Muscle layer of duodenum (tissue), 2 donors: ENCODE results near the gene KIF2A.

Source experiments
- H3K27ac ChIP-seq: one replicate; pipeline ENCODE4 v1.7.0; 2013; ENCODE audit warnings: mild to moderate bottlenecking, low read length
- H3K27me3 ChIP-seq: one replicate; pipeline ENCODE4 v1.7.0; 2013; ENCODE audit warnings: low read depth, mild to moderate bottlenecking, control low read depth, low read length
- H3K36me3 ChIP-seq, 2 donors: one replicate each; pipeline ENCODE4 v1.7.0; 2013; ENCODE audit warnings: low read length in 2 of 2, control low read depth in 1 of 2, mild to moderate bottlenecking in 1 of 2; ENCODE audit not compliant: insufficient read depth in 2 of 2, control insufficient read depth in 1 of 2
- H3K4me1 ChIP-seq, 2 donors: one replicate each; pipeline ENCODE4 v1.7.0; 2013; ENCODE audit warnings: low read length in 2 of 2, mild to moderate bottlenecking in 2 of 2, control low read depth in 1 of 2, moderate library complexity in 1 of 2; ENCODE audit not compliant: insufficient read depth in 2 of 2, control insufficient read depth in 1 of 2
- H3K4me3 ChIP-seq, 2 donors: one replicate each; pipeline ENCODE4 v1.7.0; 2013; ENCODE audit warnings: low read length in 2 of 2, low read depth in 1 of 2, mild to moderate bottlenecking in 1 of 2
- H3K9me3 ChIP-seq, 2 donors: one replicate each; pipeline ENCODE4 v1.7.0; 2013; ENCODE audit warnings: low read length in 2 of 2, control low read depth in 1 of 2, mild to moderate bottlenecking in 1 of 2; ENCODE audit not compliant: control insufficient read depth in 1 of 2
- donor health status: healthy.

KIF2A gene

GRCh38 chr5:62386824-62387223 lies 80.8 kb downstream of the KIF2A start:
- Histone ChIP-seq H3K9me3 (no peaks in the 10 kb centered on the region), H3K4me3 (no peak overlapping the region), H3K27ac (no peak overlapping the region), H3K36me3 (peaks cover 36 to 44% of the 10 kb centered on the region in 2 donors), H3K4me1 (no peaks in the 10 kb centered on the region), H3K27me3 (no peaks in the 10 kb centered on the region)

- no peaks in the 10 kb centered on the region for H3K4me1 ChIP-seq
- no peak overlapping the region for H3K4me3 ChIP-seq
- H3K27me3 ChIP-seq, result no peaks in the 10 kb centered on the region
- no peaks in the 10 kb centered on the region for H3K9me3 ChIP-seq
- peaks cover 36 to 58% of the 10 kb centered on the region in 2 donors for H3K36me3 ChIP-seq
- H3K27ac ChIP-seq, result no peak overlapping the region
Observed at GRCh38 chr5:62395210-62395950, 89.4 kb downstream of the KIF2A start.

GRCh38 chr5:62403411-62404250 lies 97.6 kb downstream of the KIF2A start, which contains the start of gene DIMT1:
TSS of gene DIMT1 (minus strand) at chr5:62403905. CDS start at chr5:62403772, 133 bp downstream.
- peaks cover 4 to 16% of the 10 kb centered on the region in 2 donors for H3K4me1 ChIP-seq
- no peaks in the 10 kb centered on the region for H3K9me3 ChIP-seq
- peaks cover under 1 to 8% of the 10 kb centered on the region in 2 donors for H3K36me3 ChIP-seq
- H3K27me3 ChIP-seq, result no peaks in the 10 kb centered on the region
- peak within 1 kb of the TSS; percentile 94 to 95 for H3K4me3 ChIP-seq
- peak within 1 kb of the TSS; percentile 93 for H3K27ac ChIP-seq

GRCh38 chr5:62412549-62413329 lies 106.7 kb downstream of the KIF2A start, which contains the start of gene IPO11:
TSS of gene IPO11 (plus strand) at chr5:62412763. CDS start at chr5:62437280, 24,517 bp downstream.
- Histone ChIP-seq H3K9me3 (no peaks in the 10 kb centered on the region), H3K4me1 (peaks cover 10 to 15% of the 10 kb centered on the region in 2 donors), H3K36me3 (peaks cover 0 to under 1% of the 10 kb centered on the region in 2 donors), H3K27ac (peak within 1 kb of the TSS; percentile 56), H3K27me3 (no peaks in the 10 kb centered on the region), H3K4me3 (peak within 1 kb of the TSS; percentile 93 to 100)

- no peaks in the 10 kb centered on the region for H3K9me3 ChIP-seq
- H3K27ac ChIP-seq, result no peak overlapping the region
- peak overlapping the region; percentile 93 to 100 for H3K4me3 ChIP-seq
- peaks cover 10 to 15% of the 10 kb centered on the region in 2 donors for H3K4me1 ChIP-seq
- no peaks in the 10 kb centered on the region for H3K27me3 ChIP-seq
- peaks cover 1 to 8% of the 10 kb centered on the region in 2 donors for H3K36me3 ChIP-seq
Observed at GRCh38 chr5:62413711-62414110, 107.7 kb downstream of the KIF2A start.

GRCh38 chr5:62418462-62419076 lies 112.6 kb downstream of the KIF2A start:
- H3K9me3 ChIP-seq, result no peaks in the 10 kb centered on the region
- peaks cover 3 to 8% of the 10 kb centered on the region in 2 donors for H3K36me3 ChIP-seq
- no peaks in the 10 kb centered on the region for H3K27me3 ChIP-seq
- peaks cover 5 to 9% of the 10 kb centered on the region in 2 donors for H3K4me1 ChIP-seq
- H3K4me3 ChIP-seq, result no peak overlapping the region
- H3K27ac ChIP-seq, result no peak overlapping the region

GRCh38 chr5:62419609-62420008 lies 113.6 kb downstream of the KIF2A start:
- no peaks in the 10 kb centered on the region for H3K9me3 ChIP-seq
- H3K27ac ChIP-seq, result no peak overlapping the region
- no peak overlapping the region for H3K4me3 ChIP-seq
- H3K36me3 ChIP-seq, result peaks cover 3 to 8% of the 10 kb centered on the region in 2 donors
- peaks cover 0 to 3% of the 10 kb centered on the region in 2 donors for H3K4me1 ChIP-seq
- H3K27me3 ChIP-seq, result no peaks in the 10 kb centered on the region

- Histone ChIP-seq H3K9me3 (no peaks in the 10 kb centered on the region), H3K27ac (no peak overlapping the region), H3K27me3 (no peaks in the 10 kb centered on the region), H3K4me3 (no peak overlapping the region), H3K4me1 (peaks cover 0 to 3% of the 10 kb centered on the region in 2 donors), H3K36me3 (peaks cover 3 to 8% of the 10 kb centered on the region in 2 donors)
Observed at GRCh38 chr5:62421414-62421813, 115.4 kb downstream of the KIF2A start.

GRCh38 chr5:62424763-62425162 lies 118.8 kb downstream of the KIF2A start:
- H3K27ac ChIP-seq, result no peak overlapping the region
- no peaks in the 10 kb centered on the region for H3K36me3 ChIP-seq
- no peak overlapping the region for H3K4me3 ChIP-seq
- H3K9me3 ChIP-seq, result no peaks in the 10 kb centered on the region
- peaks cover 0 to 3% of the 10 kb centered on the region in 2 donors for H3K4me1 ChIP-seq
- H3K27me3 ChIP-seq, result no peaks in the 10 kb centered on the region

GRCh38 chr5:62431735-62432620 lies 126.0 kb downstream of the KIF2A start:
- Histone ChIP-seq H3K4me3 (no peak overlapping the region), H3K9me3 (no peaks in the 10 kb centered on the region), H3K36me3 (no peaks in the 10 kb centered on the region), H3K27ac (no peak overlapping the region), H3K4me1 (peaks cover 0 to 6% of the 10 kb centered on the region in 2 donors), H3K27me3 (no peaks in the 10 kb centered on the region)
